A549 (cell line): ENCODE measurements around the gene SNAP25.

Experiments
- EP300 ChIP-seq, 2 experiments: fragments of >200 bp; sonication (Bioruptor Twin); formaldehyde crosslinking; IDR thresholded peaks; 2 replicates in 1 of 2; 3 replicates in 1 of 2; pipeline ENCODE4 v1.6.1; 2016 to 2017
- REST ChIP-seq: fragments of 200-600 bp; sonication (generic); IDR thresholded peaks from 2 replicates; pipeline ENCODE4 v1.6.1; 2016; ENCODE audit warnings: antibody characterized with exemption, mild to moderate bottlenecking, moderate library complexity
- TF ChIP-seq, protein P1 (sequence below): fragments of >200 bp; sonication (Bioruptor Twin); formaldehyde crosslinking; IDR thresholded peaks from 3 replicates; pipeline ENCODE4 v1.5.1; 2016

DNA sequence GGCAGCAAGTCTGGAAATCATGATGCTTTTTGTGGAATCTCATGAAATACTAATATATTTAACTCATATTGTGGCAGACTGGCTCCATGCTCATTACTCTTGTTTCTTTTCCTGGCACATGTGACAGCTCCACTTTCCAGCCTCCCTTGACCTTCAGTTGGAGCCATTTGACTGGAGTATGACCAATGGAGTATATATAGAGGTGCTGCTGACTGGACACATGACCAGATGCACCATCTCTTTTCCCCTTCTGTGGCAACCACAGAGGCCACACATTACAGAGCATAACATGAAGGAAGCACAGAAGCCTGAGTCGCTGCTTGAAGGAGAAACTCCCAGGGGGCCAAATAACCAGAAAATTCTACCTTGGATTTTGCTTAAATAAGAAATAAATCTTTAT, 138.0 kb downstream of the SNAP25 start:
- TF ChIP-seq REST (no peak), EP300 (IDR thresholded peaks at IDR 0.05) (no peak)
- TF ChIP-seq, protein P1, sequence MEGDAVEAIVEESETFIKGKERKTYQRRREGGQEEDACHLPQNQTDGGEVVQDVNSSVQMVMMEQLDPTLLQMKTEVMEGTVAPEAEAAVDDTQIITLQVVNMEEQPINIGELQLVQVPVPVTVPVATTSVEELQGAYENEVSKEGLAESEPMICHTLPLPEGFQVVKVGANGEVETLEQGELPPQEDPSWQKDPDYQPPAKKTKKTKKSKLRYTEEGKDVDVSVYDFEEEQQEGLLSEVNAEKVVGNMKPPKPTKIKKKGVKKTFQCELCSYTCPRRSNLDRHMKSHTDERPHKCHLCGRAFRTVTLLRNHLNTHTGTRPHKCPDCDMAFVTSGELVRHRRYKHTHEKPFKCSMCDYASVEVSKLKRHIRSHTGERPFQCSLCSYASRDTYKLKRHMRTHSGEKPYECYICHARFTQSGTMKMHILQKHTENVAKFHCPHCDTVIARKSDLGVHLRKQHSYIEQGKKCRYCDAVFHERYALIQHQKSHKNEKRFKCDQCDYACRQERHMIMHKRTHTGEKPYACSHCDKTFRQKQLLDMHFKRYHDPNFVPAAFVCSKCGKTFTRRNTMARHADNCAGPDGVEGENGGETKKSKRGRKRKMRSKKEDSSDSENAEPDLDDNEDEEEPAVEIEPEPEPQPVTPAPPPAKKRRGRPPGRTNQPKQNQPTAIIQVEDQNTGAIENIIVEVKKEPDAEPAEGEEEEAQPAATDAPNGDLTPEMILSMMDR = no peak
